Sciatic nerve (tissue), 2 donors: ENCODE measurements around the gene DCDC1. TPM values are rescaled to one million over a fixed set of nuclear protein-coding genes. Genes with fewer than 3 reads are reported as not detected.

Experiments
- ATAC-seq: fragments of 200-7000 bp; cut with Tn5 transposase; one replicate; pipeline ENCODE4 v1.9.1; 2020; ENCODE audit warnings: mild to moderate bottlenecking, moderate library complexity
- DNase-seq: peaks from one replicate; pipeline ENCODE4 v3.0.0-alpha.2; 2020; ENCODE audit warnings: low spot score
- intact Hi-C: fragments of 100-400 bp; cut with DNase I; formaldehyde crosslinking; loops from one replicate; pipeline ENCODE4 v1.14.2; 2022
- total RNA-seq: library from RNA; stranded (reverse); fragmentation: NEBNext Ultra II Directional; extraction: Animal tissue kit (Norgen Biotek cat#: 25700); gene quantifications from one replicate; pipeline ENCODE4 v1.2.1, GENCODE V29; 2021
- donor health status: DM: no; HTN: no; CAD: no.
- donor health status: DM: no; HTN: no; CAD: no.

The DCDC1 gene
- total RNA-seq, 1 donor from 2014 or later: 1.2 TPM

- ATAC-seq (no peak), DNase-seq (no peak)
- intact Hi-C loops: no loop called here
Measured at GRCh38 chr11:31131760-31132159, 237.8 kb downstream of the DCDC1 start.

GRCh38 chr11:31127290-31127689 is 242.2 kb downstream of the DCDC1 start:
- intact Hi-C loops: no loop called here
- ATAC-seq (no peak), DNase-seq (no peak)

- ATAC-seq (no peak), DNase-seq (no peak)
- intact Hi-C loops: no loop called here
Measured at GRCh38 chr11:31120428-31120827, 249.1 kb downstream of the DCDC1 start.

- DNase-seq: no peak
- intact Hi-C loops: no loop called here
- ATAC-seq: no peak
Measured at GRCh38 chr11:31118566-31118965, 251.0 kb downstream of the DCDC1 start.

GRCh38 chr11:31117038-31117437 is 252.5 kb downstream of the DCDC1 start:
- intact Hi-C loops: no loop called here

GRCh38 chr11:31114442-31114841 is 255.1 kb downstream of the DCDC1 start:
- no peak for DNase-seq
- ATAC-seq: no peak

More at GRCh38 chr11:31117038-31117437, 252.5 kb downstream of the DCDC1 start:
- ATAC-seq (no peak), DNase-seq (no peak)

GRCh38 chr11:31110830-31111229 is 258.7 kb downstream of the DCDC1 start:
- ATAC-seq (no peak), DNase-seq (no peak)
- intact Hi-C loops: no loop called here

More at GRCh38 chr11:31114442-31114841, 255.1 kb downstream of the DCDC1 start:
- intact Hi-C loops: no loop called here

- intact Hi-C loops: no loop called here
- DNase-seq (no peak), ATAC-seq (no peak)
Measured at GRCh38 chr11:31109446-31109845, 260.1 kb downstream of the DCDC1 start.

- no peak for ATAC-seq
- DNase-seq: no peak
- intact Hi-C loops: no loop called here
Measured at GRCh38 chr11:31107649-31108048, 261.9 kb downstream of the DCDC1 start.

- intact Hi-C loops: no loop called here
- peak; percentile 65 for DNase-seq
- ATAC-seq: no peak
Measured at GRCh38 chr11:31106968-31107576, 262.5 kb downstream of the DCDC1 start.

GRCh38 chr11:31106326-31106725 is 263.2 kb downstream of the DCDC1 start:
- no peak for ATAC-seq
- intact Hi-C loops: no loop called here
- no peak for DNase-seq

GRCh38 chr11:31102875-31103274 is 266.7 kb downstream of the DCDC1 start:
- ATAC-seq: no peak
- intact Hi-C loops: no loop called here
- no peak for DNase-seq

- DNase-seq (no peak), ATAC-seq (no peak)
- intact Hi-C loops: no loop called here
Measured at GRCh38 chr11:31102316-31102715, 267.2 kb downstream of the DCDC1 start.

- ATAC-seq (no peak), DNase-seq (no peak)
- intact Hi-C loops: no loop called here
Measured at GRCh38 chr11:31096191-31096805, 273.2 kb downstream of the DCDC1 start.

GRCh38 chr11:31092638-31093037 is 276.9 kb downstream of the DCDC1 start:
- ATAC-seq (no peak), DNase-seq (no peak)
- intact Hi-C loops: no loop called here

GRCh38 chr11:31089117-31089516 is 280.4 kb downstream of the DCDC1 start:
- no peak for ATAC-seq
- intact Hi-C loops: no loop called here
- no peak for DNase-seq

GRCh38 chr11:31069447-31070205 is 299.9 kb downstream of the DCDC1 start:
- no peak for ATAC-seq
- DNase-seq: no peak
- intact Hi-C loops: no loop called here

GRCh38 chr11:31060880-31061279 is 308.7 kb downstream of the DCDC1 start:
- intact Hi-C loops: no loop called here
- DNase-seq (no peak), ATAC-seq (no peak)

GRCh38 chr11:31059529-31059928 is 310.0 kb downstream of the DCDC1 start:
- DNase-seq (no peak), ATAC-seq (no peak)
- intact Hi-C loops: no loop called here

GRCh38 chr11:31050061-31050765 is 319.3 kb downstream of the DCDC1 start:
- no peak for ATAC-seq
- intact Hi-C loops: no loop called here
- no peak for DNase-seq
